Astrocyte (in vitro differentiated cells and primary cell): ENCODE measurements around the gene PTPRN2.

Experiments used
- CTCF ChIP-seq: IDR thresholded peaks from 2 replicates; pipeline ENCODE4 v1.5.1; 2011; ENCODE audit warnings: low read depth, mild to moderate bottlenecking, inconsistent platforms, low read length, moderate library complexity; ENCODE audit not compliant: insufficient read depth
- EZH2 ChIP-seq: IDR thresholded peaks from 2 replicates; pipeline ENCODE4 v1.6.1; 2012; ENCODE audit warnings: mild to moderate bottlenecking, low read length, inconsistent platforms; ENCODE audit not compliant: insufficient read depth

- TF ChIP-seq EZH2, result no peak
- TF ChIP-seq CTCF, result no peak
Measured at GRCh38 chr7:157824011-157824818, 763.4 kb downstream of the PTPRN2 start.
